Bronchial epithelial cell (primary cell): ENCODE results near the gene GARNL3. TPM values are rescaled to one million over a fixed set of nuclear protein-coding genes. Genes with fewer than 3 reads are reported as not detected.

Experiments
- DNase-seq: peaks from one replicate; pipeline ENCODE4 v3.0.0-alpha.2; 2010; ENCODE audit warnings: low read depth
- FAIRE-seq: peaks from 2 replicates; lab custom pipeline; 2011; peaks lifted over from hg19 to GRCh38; lab: Jason Lieb, UNC
- H3K27me3 ChIP-seq: 2 replicates; pipeline ENCODE4 v1.5.1; 2011; ENCODE audit warnings: low read length; ENCODE audit not compliant: control insufficient read depth, insufficient read depth
- H3K36me3 ChIP-seq: 2 replicates; pipeline ENCODE4 v1.5.1; 2011; ENCODE audit warnings: low read length; ENCODE audit not compliant: control insufficient read depth, insufficient read depth
- H3K4me3 ChIP-seq: 2 replicates; pipeline ENCODE4 v1.5.1; 2011; ENCODE audit warnings: mild to moderate bottlenecking, low read depth, low read length, control low read depth
- CTCF ChIP-seq: IDR thresholded peaks from 2 replicates; pipeline ENCODE4 v1.5.1; 2011; ENCODE audit warnings: mild to moderate bottlenecking, moderate library complexity, low read length, control low read depth, inconsistent platforms; ENCODE audit not compliant: insufficient read depth, severe bottlenecking
- total RNA-seq: library from RNA; depleted of rRNA; stranded (reverse); fragments of >200 nt; gene quantifications from 2 replicates; pipeline ENCODE4 v1.2.1, GENCODE V29; 2014

Gene GARNL3
- total RNA-seq, 1 donor from 2014 or later, result 2.4 TPM

DNA sequence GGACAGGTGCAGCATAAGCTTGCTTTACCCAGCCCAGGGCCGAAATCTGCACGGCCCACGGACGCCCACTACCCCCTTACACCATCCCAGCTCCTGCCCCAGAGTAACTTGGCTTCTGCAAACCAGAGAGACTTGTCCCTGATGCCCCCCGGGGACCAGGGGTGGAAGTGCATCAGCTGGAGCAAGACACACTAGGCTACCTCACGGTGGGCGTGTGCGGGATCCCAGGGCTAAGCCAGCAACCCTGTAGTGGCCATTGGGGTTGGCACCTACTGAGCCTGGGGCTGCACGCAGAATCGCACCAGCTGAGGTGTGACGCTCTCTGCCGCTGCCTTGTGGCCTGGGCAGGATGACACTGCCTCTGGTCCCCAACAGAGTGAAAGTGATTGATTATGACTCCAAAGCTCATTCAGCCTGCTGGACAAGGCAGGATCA, 153.5 kb downstream of the GARNL3 start:
- DNase-seq, result no peak
- no peak overlapping the region for H3K4me3 ChIP-seq
- TF ChIP-seq CTCF, result no peak
- no peaks in the 10 kb centered on the region for H3K36me3 ChIP-seq
- no peak for FAIRE-seq
- H3K27me3 ChIP-seq, result no peaks in the 10 kb centered on the region

DNA sequence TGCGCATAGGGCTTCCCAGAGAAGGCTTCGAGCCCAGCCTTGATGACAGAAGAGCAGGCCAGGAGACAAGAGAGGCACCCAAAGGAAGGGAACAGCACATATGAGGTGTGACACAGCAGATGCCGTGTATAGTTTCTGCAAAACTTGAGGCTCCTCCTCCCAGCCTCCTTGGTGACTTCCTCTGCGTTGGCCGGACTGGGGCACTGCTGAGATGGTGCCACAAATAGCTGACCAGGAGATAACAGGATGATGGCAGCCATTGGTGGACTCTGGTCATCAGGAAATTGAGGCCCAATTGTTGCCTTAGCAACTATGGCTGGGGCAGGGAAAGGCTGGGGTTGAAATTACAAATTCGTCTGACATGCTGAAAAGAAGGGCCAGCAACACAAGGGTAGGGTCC, 154.8 kb downstream of the GARNL3 start:
- no peak for FAIRE-seq
- Histone ChIP-seq H3K36me3 (no peaks in the 10 kb centered on the region), H3K27me3 (no peaks in the 10 kb centered on the region), H3K4me3 (no peak overlapping the region)
- no peak for TF ChIP-seq CTCF
- DNase-seq, result no peak

- no peaks in the 10 kb centered on the region for H3K27me3 ChIP-seq
- H3K36me3 ChIP-seq, result no peaks in the 10 kb centered on the region
- FAIRE-seq, result no peak
- DNase-seq, result no peak
- TF ChIP-seq CTCF, result no peak
- no peak overlapping the region for H3K4me3 ChIP-seq
Measured at GRCh38 chr9:127421057-127421456, 156.5 kb downstream of the GARNL3 start.

DNA sequence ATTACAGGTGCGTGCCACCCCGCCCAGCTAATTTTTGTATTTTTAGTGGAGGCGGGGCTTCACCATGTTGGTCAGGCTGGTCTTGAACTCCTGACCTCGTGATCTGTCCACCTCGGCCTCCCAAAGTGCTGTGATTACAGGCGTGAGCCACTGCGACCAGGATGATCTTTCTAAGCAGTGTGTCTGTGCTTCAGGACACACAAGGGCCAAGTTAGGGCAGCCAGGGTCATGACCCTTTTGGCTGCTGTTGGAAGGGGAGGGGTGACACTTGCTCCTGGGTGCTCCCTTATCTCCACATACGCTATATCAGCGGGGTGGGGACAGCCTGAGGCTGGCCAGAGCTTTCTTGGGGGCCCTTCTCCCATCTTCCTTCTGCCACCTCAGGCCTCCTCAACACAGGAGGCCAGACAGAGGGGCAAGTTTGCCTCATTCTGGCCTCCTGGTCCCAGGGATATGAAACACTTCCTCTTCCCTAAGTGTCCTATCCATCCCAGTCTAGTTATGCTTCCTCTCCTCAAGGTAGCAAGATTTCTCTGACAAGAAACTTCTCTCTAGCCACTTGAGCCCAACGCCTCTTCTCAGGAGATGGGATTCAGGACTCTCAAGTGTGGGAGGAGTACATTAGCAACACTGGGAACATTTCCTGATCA, 157.7 kb downstream of the GARNL3 start:
- Histone ChIP-seq H3K36me3 (no peaks in the 10 kb centered on the region), H3K4me3 (no peak overlapping the region), H3K27me3 (no peaks in the 10 kb centered on the region)
- TF ChIP-seq CTCF, result no peak
- FAIRE-seq (no peak), DNase-seq (no peak)

GRCh38 chr9:127422787-127423186, 158.2 kb downstream of the GARNL3 start:
- H3K27me3 ChIP-seq, result no peaks in the 10 kb centered on the region
- H3K36me3 ChIP-seq, result no peaks in the 10 kb centered on the region
- DNase-seq, result no peak
- no peak overlapping the region for H3K4me3 ChIP-seq
- FAIRE-seq, result no peak
- no peak for TF ChIP-seq CTCF

GRCh38 chr9:127423476-127423933, 158.9 kb downstream of the GARNL3 start:
- H3K27me3 ChIP-seq, result no peaks in the 10 kb centered on the region
- H3K36me3 ChIP-seq, result peaks cover 1% of the 10 kb centered on the region
- FAIRE-seq (no peak), DNase-seq (no peak)
- TF ChIP-seq CTCF, result no peak
- peak overlapping the region; percentile 58 for H3K4me3 ChIP-seq
